Skeletal muscle tissue (tissue), 4 donors: ENCODE results near the gene CKS2. TPM values are rescaled to one million over a fixed set of nuclear protein-coding genes. Genes with fewer than 3 reads are reported as not detected.

ENCODE experiments used
- H3K27ac ChIP-seq: one replicate; pipeline ENCODE4 v1.7.0; 2013; ENCODE audit warnings: mild to moderate bottlenecking, low read depth, low read length, inconsistent platforms
- H3K27me3 ChIP-seq, 3 donors: one replicate each; pipeline ENCODE4 v1.7.0; 2013; ENCODE audit warnings: low read length in 3 of 3; ENCODE audit not compliant: control insufficient read depth in 3 of 3, insufficient read depth in 3 of 3
- H3K36me3 ChIP-seq, 3 donors: one replicate each; pipeline ENCODE4 v1.7.0; 2013; ENCODE audit warnings: low read length in 3 of 3; ENCODE audit not compliant: control insufficient read depth in 3 of 3, insufficient read depth in 3 of 3
- H3K4me1 ChIP-seq, 3 donors: one replicate each; pipeline ENCODE4 v1.7.0; 2013; ENCODE audit warnings: low read length in 3 of 3, mild to moderate bottlenecking in 3 of 3; ENCODE audit not compliant: control insufficient read depth in 3 of 3, insufficient read depth in 3 of 3
- H3K4me3 ChIP-seq, 3 donors: one replicate each; pipeline ENCODE4 v1.7.0; 2013; ENCODE audit warnings: low read length in 3 of 3
- H3K9ac ChIP-seq, 3 donors: one replicate each; pipeline ENCODE4 v1.7.0; 2013; ENCODE audit warnings: low read length in 3 of 3, mild to moderate bottlenecking in 3 of 3, moderate library complexity in 2 of 3, low read depth in 1 of 3
- H3K9me3 ChIP-seq, 3 donors: one replicate each; pipeline ENCODE4 v1.7.0; 2013; ENCODE audit warnings: low read length in 3 of 3; ENCODE audit not compliant: control insufficient read depth in 3 of 3
- total RNA-seq: library from RNA; depleted of rRNA; stranded (reverse); fragments of >200 nt; gene quantifications from one replicate; pipeline ENCODE4 v1.2.3, GENCODE V29; 2014
- donor health status: Osteomylitis.

The CKS2 gene
- total RNA-seq, 1 donor from 2014 or later: 25.6 TPM

- H3K4me1 ChIP-seq: peaks cover 14 to 27% (median 16%) of the 10 kb centered on the region in 3 donors
- peak overlapping the region; percentile 95 to 98 (median 95) for H3K9ac ChIP-seq
- peaks cover 0 to 3% (median under 1%) of the 10 kb centered on the region in 3 donors for H3K36me3 ChIP-seq
- H3K27me3 ChIP-seq: peaks cover 0 to 9% (median 0%) of the 10 kb centered on the region in 3 donors
- H3K9me3 ChIP-seq: no peaks in the 10 kb centered on the region
- peak overlapping the region; percentile 100 for H3K27ac ChIP-seq
- H3K4me3 ChIP-seq: peak overlapping the region; percentile 81 to 87 (median 87)
Observed at GRCh38 chr9:89309608-89310474, 1.2 kb upstream of the CKS2 start.

- Histone ChIP-seq H3K9ac (peak overlapping the region; percentile 28 to 64 (median 51)), H3K4me1 (peaks cover 14 to 27% (median 16%) of the 10 kb centered on the region in 3 donors), H3K9me3 (no peaks in the 10 kb centered on the region), H3K4me3 (peak overlapping the region; percentile 71 to 72 (median 71)), H3K27me3 (peaks cover 0 to 9% (median 0%) of the 10 kb centered on the region in 3 donors), H3K36me3 (peaks cover 0 to 3% (median 0%) of the 10 kb centered on the region in 3 donors), H3K27ac (no peak overlapping the region)
Observed at GRCh38 chr9:89311346-89312221, 589 bp downstream of the CKS2 start.

- no peak overlapping the region for H3K4me3 ChIP-seq
- no peak overlapping the region for H3K27ac ChIP-seq
- peaks cover 0 to 3% (median 0%) of the 10 kb centered on the region in 3 donors for H3K36me3 ChIP-seq
- H3K9me3 ChIP-seq: no peaks in the 10 kb centered on the region
- H3K4me1 ChIP-seq: peaks cover 14 to 28% (median 16%) of the 10 kb centered on the region in 3 donors
- H3K9ac ChIP-seq: peak overlapping the region in 1 of 3 donors; percentile 28
- peaks cover 0 to 9% (median 0%) of the 10 kb centered on the region in 3 donors for H3K27me3 ChIP-seq
Observed at GRCh38 chr9:89312222-89312571, 1.2 kb downstream of the CKS2 start.

GRCh38 chr9:89313842-89314241 lies 2.8 kb downstream of the CKS2 start:
- Histone ChIP-seq H3K27me3 (peaks cover 0 to 9% (median 0%) of the 10 kb centered on the region in 3 donors), H3K9ac (no peak overlapping the region), H3K27ac (no peak overlapping the region), H3K9me3 (no peaks in the 10 kb centered on the region), H3K4me3 (no peak overlapping the region), H3K4me1 (peaks cover 16 to 36% (median 22%) of the 10 kb centered on the region in 3 donors), H3K36me3 (no peaks in the 10 kb centered on the region)

GRCh38 chr9:89314955-89315354 lies 4.0 kb downstream of the CKS2 start:
- Histone ChIP-seq H3K9ac (no peak overlapping the region), H3K4me1 (peaks cover 16 to 33% (median 21%) of the 10 kb centered on the region in 3 donors), H3K9me3 (no peaks in the 10 kb centered on the region), H3K36me3 (no peaks in the 10 kb centered on the region), H3K4me3 (no peak overlapping the region), H3K27ac (no peak overlapping the region), H3K27me3 (peaks cover 0 to 9% (median 0%) of the 10 kb centered on the region in 3 donors)

- H3K27me3 ChIP-seq: peaks cover 0 to 9% (median 0%) of the 10 kb centered on the region in 3 donors
- H3K9me3 ChIP-seq: no peaks in the 10 kb centered on the region
- H3K4me1 ChIP-seq: peaks cover 18 to 33% (median 21%) of the 10 kb centered on the region in 3 donors
- H3K9ac ChIP-seq: no peak overlapping the region
- H3K27ac ChIP-seq: no peak overlapping the region
- H3K4me3 ChIP-seq: no peak overlapping the region
- H3K36me3 ChIP-seq: no peaks in the 10 kb centered on the region
Observed at GRCh38 chr9:89315482-89315881, 4.5 kb downstream of the CKS2 start.

- Histone ChIP-seq H3K4me1 (peaks cover 15 to 33% (median 15%) of the 10 kb centered on the region in 3 donors), H3K9ac (no peak overlapping the region)
Observed at GRCh38 chr9:89317282-89317681, 6.3 kb downstream of the CKS2 start.

GRCh38 chr9:89318123-89319014 lies 7.4 kb downstream of the CKS2 start, which contains the start of gene SECISBP2:
SECISBP2 (plus strand) TSS chr9:89318500; CDS start chr9:89318577, 77 bp downstream.
- Histone ChIP-seq H3K9ac (peak within 1 kb of the TSS; percentile 91 to 97 (median 93)), H3K36me3 (no peaks in the 10 kb centered on the region), H3K4me1 (peaks cover 18 to 41% (median 24%) of the 10 kb centered on the region in 3 donors), H3K27ac (peak within 1 kb of the TSS; percentile 98), H3K9me3 (no peaks in the 10 kb centered on the region), H3K27me3 (peaks cover 0 to 6% (median 0%) of the 10 kb centered on the region in 3 donors), H3K4me3 (peak within 1 kb of the TSS; percentile 83 to 91 (median 83))

More at GRCh38 chr9:89317282-89317681, 6.3 kb downstream of the CKS2 start:
- peak overlapping the region in 2 of 3 donors; percentile 43 to 83 for H3K4me3 ChIP-seq
- H3K36me3 ChIP-seq: no peaks in the 10 kb centered on the region
- H3K27ac ChIP-seq: no peak overlapping the region
- H3K27me3 ChIP-seq: peaks cover 0 to 9% (median 0%) of the 10 kb centered on the region in 3 donors
- H3K9me3 ChIP-seq: no peaks in the 10 kb centered on the region
